ELR (cell line): Measurements from ENCODE around the gene SPSB3.

Source experiments
- DNase-seq: peaks from one replicate; pipeline ENCODE4 v3.0.0-alpha.2; 2015; ENCODE audit warnings: low read depth

Gene SPSB3

DNA sequence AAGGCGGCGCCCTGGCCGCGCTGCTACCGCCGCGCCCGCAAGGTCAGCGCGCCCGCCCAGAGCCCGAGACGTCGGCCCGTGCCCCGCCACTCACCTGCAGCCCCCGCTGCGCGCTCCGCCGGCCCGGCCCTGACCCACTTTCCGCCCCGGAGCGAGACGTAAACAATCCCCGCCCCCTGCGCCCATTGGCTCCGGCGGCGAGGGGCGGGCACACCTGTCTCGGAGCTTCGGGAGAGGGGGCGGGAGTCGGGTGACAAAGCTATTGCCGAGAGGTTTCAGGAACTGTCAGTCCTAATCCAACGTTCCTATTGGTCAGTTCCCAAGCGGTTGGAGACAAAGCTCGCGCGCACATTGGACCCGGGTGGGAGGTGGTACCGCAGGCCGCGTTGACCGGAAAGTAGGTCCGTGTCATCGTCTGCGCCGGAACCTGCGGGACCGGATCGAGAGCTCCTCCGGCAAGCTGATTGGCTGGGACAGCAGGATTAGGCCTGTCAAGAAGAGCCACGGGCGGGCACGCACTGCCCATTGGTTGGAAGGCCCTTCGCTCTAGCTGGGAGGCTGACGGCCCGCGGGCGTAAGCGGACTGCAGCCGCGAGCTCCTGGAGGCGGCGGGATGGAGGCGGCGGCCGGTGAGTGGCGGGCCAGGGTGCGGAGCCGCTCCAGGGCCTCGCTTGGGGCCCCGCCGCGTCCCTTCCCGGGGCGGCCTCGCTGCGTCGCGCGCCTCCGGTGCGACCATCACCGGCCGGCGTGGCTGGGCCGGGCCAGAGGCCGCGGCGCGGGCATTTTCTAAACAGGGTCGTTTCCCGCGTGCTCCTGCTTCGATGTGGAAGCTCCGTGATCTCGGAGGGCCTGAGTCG is at the start of gene SPSB3, which contains the start of gene NUBP2:
Gene SPSB3 (minus strand): TSS at position 164 of the 857 bp plus-strand sequence. CDS start 1,088 bp downstream, outside the sequence.
Gene NUBP2 (plus strand): TSS at position 553 of the 857 bp plus-strand sequence. CDS start 61 bp downstream, at position 614.
- DNase-seq, result peak; percentile 100

DNA sequence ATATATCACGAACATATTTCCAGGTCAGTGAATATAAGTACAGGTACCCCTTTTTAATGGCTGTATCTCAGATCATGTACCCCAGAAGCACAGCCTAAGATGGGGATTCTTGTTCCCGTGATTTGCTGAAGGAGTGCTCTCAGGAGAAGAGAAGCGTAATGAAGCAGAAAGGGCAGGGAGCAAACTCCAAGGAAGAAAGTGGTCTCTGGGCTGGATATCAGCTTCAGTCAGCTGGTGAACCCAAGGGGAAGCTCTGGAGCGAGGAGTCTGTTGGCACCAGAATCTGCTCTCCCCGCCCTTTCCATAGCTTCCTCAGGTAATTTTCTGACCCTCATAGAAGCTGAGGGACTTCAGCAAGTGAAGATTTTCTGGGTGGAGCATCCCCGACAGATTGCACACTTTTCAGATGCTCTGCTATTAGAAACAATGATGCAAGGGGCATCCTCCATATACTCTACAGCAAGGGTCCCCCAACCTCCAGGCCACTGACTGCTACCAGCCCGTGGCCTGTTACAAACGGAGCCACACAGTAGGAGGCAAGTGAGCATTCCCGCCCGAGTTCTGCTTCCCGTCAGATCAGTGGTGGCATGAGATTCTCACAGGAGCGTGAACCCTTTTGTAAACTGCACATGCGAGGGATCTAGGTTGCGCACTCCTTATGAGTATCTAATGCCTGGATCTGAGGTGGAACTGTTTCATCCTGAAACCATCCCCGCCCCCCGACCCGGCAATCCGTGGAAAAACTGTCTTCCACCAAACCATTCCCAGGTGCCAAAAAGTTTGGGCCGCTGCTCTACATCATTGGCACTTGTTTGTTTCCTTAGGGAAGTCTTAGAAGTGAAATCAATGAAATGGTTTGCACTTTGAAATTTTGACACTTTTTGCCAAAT is 49.1 kb upstream of the SPSB3 start:
- no peak for DNase-seq

DNA sequence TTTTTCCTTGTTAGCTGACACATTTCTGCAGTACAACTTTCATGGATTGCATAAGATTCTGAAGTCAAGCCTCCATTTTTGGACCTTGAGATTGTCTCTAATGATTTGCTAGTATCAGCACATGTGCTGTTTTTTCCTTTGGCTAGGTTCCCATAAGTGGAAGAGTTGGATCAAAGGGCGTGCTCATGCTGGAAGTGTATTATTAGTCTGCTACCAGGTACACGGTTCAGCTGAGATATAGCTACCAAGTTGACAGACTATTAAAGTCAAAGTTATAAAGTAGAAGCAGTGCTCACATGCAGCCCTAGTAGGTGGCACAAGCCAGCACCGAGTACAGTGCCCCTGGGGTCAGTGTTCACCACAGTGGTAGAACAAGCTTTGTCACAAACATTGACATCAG is 47.8 kb upstream of the SPSB3 start:
- DNase-seq, result no peak

DNA sequence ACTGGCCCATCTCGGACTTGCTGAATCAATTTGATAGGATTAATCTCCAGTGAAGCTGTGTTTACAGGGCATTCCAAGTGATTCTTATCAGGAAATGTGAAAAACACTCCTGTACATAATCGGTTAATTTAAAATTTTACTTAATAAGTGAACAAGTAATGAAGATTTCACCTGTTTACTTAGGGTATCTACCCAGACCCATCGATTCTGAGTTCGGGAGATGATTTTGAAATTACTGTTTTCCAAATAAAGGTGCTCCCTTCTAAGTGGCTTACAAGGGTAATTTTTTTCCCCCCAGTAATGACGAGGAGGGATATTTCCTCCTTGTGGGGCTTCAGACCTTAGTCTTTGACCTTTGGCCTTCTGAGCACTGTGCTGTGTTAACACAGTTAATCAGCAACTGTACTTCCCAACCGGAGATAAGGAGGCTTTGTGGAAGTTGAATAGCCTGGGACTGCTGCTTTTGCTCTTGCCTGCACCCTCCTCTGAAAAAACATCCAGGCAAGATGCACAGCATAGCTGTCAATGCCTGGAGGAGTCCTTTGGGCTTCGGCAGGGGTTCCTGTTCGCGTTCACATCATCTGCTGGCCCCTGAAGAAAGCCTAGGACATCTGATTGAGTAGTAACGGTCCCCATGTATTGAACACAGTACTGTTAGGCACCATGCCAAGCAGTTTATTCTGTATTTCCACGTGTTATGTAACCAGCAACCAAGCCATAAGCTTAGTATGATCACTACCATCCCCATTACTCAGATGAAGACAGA is 46.5 kb upstream of the SPSB3 start:
- DNase-seq, result no peak

DNA sequence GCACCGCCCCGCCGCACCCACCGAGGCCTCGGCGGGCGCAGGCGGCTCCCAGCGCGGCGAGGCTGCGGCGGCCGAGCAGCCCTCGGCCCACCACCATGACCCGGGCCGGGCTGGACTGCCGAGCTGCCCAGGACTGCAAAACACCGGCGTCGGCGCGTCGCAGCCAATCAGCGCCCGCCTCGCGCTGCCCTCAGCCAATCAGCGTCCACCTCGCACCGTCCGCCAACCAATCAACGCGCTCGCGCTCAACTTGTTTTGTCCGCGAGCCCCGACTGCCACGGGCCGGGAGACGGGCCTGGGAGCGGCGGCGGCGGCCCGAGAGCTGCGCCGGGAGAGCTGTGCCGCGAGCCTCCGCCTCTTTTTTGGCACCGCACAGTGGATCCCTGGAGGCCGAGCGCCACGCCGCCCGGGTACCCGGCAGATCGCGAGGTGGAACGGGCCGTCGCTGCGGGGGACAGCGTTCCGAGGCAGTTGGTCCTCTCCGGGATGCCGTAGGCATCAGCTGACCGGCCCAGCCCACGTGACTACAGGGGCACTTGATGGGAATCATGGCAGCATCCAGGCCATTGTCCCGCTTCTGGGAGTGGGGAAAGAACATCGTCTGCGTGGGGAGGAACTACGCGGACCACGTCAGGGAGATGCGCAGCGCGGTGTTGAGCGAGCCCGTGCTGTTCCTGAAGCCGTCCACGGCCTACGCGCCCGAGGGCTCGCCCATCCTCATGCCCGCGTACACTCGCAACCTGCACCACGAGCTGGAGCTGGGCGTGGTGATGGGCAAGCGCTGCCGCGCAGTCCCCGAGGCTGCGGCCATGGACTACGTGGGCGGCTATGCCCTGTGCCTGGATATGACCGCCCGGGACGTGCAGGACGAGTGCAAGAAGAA is 44.6 kb upstream of the SPSB3 start, which contains the start of the genes FAHD1 and HAGH:
Gene FAHD1 (plus strand): TSS at position 516 of the 883 bp plus-strand sequence. CDS start 33 bp downstream, at position 549.
Gene HAGH (minus strand): TSS at position 135 of the 883 bp plus-strand sequence. CDS start 38 bp downstream, at position 97.
- peak; percentile 88 for DNase-seq

DNA sequence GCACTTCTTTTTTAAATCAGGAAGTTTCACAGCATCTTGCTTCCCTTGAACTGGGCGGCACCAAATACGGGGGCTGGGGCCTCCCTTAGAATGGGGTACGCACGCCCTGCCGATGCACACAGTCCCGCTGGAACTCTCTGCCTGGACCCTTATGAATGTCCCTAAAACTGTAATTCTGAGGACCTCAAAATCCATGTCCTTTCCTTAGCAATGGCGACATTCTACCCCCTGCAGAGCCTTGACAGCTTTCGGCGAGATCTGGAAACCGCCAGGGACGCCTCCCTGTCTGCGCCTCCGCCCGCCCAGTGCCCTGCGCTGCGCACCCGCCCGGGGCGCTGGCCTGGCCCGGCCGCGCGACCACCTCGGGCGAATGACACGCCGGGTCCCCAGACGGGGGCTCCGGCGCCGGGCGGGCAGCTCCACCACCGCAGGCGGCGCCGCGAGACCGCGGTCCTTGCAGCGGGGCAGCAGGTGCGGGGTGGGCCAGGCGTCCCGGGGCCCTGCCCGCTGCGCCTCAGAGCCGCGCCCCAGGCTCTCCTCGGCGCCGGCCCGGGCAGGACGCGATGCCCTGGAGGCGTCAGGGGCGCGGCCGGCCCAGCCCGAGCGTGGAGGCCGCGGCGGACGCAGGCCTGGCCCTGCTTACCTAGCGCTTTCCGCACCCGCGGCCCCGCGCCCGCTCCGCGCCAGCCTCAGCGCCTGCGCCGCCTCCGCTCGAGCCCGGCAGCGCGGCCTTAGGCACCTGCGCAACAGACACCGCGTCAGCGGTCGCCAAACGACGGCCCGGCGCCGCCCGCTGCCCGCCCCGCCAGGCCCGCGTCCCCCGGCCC is 43.7 kb upstream of the SPSB3 start:
- DNase-seq, result peak; percentile 62

DNA sequence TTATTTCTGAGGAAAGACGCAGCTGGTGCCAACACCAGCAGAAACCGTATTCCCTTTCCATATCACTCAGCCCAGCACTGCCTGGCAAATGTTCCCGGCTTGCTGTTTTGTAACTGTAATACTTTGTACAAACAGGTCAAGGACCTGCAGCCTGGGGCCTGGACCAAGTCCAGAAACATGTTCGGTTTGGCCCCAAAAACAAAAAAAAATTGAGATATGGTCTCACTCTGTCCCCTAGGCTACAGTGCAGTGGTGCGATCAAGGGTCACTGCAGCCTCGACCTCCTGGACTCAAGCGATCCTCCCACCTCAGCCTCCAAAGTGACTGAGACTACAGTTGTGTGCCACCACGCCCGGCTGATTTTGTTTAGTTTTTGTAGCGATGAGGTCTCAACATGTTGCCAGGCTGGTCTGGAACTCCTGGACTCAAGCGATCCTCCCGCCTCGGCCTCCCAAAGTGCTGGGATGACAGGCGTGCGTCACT is 43.1 kb upstream of the SPSB3 start:
- no peak for DNase-seq

DNA sequence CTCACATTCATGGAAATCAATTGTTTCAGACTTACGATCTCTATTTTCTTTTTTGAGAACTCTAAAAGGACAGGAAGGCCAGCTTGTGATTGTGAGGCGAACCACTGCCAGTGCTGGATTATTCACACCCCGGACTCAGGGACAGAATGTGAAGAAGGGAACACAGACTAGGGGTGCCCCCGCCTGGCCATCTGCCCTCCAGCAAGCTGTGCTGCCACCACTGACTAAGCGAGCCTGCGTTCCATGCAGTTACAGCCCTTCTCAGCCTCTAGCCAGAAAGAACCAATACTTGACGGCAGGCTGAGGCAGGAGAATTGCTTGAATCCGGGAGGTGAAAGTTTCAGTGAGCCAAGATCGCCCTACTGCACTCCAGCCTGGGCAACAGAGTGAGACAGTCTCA is 41.5 kb upstream of the SPSB3 start:
- DNase-seq, result peak; percentile 63

DNA sequence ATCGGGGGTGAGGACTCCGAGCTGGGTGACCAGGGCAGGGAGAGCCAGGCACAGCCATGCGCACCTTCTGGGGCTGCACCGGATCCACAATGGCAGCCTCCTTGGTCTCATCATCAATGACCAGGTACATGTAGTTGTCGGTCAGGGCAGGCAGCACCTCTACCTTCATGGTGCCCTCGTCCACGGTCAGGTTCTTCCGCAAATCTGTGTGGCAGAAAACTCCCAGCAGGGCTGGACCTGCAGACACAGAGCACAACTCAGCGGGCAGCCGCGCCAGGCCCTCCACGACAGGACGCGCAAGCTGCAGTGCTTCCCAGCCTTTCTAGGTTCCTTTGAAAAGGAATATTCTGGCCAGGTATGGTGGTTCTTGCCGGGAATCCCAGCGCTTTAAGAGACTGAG is 40.4 kb upstream of the SPSB3 start:
- DNase-seq, result no peak

DNA sequence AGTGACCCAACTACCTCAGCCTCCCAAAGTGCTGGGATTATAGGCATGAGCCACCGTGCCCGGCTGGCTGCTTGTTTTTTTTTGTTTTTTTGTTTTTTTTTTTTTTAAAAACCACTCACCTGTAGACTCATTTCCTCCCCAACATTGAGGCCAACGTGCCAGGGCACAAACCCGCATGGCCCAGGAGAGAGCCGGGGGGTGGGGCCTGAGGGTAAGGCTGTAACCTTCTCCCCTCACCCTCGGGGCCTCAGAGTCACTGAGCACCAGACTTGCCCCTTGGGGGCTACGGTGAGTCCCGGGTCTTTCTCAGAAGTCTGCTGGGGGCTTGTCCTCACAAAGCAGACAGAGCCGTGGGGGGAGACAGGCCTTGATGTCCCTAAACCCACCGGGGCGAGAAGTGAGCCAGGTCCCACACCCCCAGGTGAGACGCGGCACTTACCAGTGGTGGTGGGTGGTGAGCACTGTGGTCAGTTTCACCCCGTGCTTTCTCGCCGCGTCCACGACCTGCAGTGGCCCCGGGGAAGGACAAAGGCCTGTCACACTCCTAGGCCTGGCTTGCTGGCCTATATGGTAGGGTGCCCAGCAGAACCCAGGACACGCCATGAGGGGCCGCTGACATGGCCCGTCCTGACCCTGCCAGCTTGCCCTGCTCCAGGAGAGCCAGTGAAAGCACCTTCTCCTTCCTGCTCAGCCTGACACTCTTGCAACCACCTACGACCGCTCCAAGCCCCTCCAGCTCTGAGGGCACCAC is 39.7 kb upstream of the SPSB3 start:
- no peak for DNase-seq

DNA sequence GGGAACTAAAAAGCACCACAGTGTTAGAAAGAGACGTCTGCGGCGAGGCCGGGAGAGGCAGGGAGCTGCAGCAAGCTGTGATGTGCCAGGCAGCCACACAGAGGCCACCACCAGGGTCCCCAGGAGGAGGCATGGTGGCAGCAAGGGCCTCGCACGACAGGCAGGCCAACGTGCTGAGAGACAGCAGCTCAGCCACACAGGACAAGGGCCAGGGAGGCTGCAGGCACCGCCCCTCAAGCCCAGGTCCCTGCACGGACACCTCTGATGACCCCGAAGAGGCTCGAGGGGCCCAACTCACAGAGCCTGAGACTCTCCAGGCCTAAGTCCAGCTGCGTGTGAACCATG is 38.5 kb upstream of the SPSB3 start:
- DNase-seq, result no peak

DNA sequence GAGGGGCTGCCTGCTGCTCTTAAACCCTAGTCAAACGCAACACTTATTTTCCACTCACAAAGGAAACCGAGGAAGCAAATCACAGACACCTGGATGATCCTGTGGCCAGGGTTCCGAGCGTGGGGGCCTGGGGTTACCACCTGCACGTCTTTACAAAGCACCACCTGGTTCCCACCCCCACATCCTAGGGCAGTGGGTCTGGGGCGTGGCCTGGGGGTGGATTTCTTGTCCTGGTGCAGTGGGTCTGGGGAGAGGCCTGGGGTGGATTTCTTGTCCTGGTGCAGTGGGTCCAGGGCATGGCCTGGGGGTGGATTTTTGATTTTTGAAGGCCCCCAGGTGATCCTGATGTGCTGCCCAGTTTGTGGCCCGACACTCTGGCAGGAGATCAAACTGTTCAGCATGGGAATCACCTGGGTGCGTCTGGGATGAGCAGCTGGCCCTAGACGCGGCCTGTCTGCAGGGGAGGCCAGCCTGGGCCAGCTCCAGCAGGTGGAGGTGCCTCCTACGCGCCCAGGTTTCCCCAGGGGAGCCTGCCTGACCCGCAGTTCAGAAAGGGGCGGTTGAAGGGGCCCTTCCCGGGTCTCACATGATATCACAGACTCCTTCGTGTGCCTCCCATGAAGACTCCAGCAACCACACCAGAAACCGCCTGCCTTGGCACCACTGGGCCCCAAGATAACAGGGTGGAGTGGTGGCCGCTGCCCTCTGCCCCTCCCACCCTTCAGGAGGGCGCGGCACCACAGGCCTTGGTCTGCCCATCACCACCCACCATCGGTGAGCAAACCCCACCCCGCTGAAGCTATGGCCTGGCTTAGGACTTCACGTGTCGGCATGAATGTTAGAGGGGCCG is 38.0 kb upstream of the SPSB3 start:
- no peak for DNase-seq

DNA sequence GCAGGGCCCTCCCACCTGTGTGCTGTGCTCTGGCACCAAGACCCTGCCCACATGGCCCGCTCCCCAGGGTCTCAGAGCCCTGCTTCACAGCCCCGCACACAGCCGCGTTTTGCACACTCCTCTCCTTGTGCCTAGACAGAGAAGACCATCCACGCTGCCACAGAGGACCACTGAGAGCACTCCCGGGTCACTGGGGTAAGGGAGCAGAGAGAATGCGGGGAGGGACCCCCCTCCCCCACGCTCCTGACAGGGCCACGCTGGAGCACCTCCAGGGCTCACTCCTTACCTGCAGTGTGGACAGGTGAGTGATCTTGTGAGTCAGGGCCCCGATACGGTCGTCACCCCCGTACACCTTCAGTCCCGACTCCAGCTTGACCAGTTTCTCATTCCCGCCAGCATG is 37.2 kb upstream of the SPSB3 start:
- DNase-seq, result no peak

DNA sequence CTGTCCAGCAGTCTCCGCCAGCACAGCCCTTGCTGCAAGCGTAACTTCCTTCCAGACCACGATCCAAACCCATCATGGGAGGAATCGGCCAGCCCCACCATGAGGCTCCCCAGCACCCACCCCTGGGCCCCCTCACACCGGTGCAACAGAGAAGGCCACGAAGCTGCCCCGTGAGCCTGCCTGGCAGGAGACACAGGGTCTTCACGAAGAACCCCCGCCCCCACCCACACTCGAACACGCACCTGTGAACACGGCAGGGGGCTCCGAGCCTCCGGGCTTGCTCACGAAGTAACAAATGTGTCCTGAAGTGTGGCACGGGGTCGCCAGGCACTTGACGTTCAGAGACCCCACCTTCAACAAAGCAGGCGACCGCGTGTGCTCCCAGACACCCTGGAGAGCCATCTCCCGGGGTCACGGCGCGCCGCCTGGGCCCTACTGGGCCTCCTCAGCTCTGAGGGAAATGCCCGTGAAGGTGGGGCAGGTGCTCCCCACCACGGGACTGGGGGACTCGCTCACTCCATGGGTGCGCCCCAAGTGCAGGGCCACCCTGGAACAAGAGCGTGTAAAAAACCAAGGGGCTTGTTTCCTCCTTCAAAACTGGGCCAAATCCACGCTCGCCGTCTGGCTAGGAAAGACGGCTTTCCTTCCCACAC is 36.6 kb upstream of the SPSB3 start:
- DNase-seq, result no peak

DNA sequence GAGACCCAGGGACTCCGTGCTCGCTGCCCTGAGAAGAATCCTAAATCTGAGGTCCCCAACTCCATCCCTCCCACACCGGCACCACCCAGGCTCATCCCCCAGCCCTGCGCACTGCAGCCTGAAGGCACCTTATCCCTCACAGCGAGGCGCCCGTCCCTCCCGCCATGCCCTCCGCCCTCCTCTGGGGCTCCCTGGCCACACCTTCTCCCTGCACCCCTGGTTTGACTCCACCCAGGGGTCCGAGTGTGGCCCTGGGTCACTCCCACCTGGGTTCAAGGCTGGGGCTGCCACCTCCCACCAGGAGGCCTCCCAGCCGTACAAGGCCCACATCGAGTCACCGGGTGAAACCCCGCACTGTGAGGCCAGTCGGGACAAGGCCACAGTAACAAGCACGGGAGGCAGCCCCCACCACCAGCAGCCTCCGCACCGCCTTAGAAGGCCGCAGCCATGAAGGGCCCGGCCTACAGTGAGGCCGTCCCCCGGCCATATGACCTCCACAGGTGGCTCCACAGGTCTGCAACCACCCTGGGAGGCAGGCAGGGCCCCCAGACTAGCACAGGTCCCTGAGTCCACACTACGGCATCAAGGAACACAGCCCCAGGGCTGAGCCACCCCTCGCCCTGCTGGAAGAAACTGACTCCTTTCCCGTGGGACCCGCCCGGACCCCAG is 36.0 kb upstream of the SPSB3 start:
- DNase-seq, result no peak

DNA sequence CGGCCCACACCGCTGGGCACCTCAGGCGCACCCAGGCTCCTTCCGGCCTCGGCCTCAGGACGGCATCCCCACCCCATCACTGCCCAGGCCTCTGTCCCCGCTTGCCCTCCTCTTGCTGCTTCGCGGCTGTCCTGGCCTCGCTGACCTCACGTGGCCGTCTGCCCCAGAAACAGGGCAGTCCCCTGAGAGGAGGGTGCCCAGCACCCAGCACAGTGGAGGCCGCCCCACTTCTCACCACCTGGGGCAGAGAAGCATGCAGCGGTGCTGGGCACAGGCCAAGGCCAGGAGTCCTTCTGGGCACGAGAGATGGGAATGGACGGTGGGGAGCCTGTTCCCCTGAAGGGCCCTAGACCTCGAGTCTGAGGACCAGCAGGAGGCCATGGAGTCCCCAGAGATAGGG is 35.3 kb upstream of the SPSB3 start:
- DNase-seq, result no peak

DNA sequence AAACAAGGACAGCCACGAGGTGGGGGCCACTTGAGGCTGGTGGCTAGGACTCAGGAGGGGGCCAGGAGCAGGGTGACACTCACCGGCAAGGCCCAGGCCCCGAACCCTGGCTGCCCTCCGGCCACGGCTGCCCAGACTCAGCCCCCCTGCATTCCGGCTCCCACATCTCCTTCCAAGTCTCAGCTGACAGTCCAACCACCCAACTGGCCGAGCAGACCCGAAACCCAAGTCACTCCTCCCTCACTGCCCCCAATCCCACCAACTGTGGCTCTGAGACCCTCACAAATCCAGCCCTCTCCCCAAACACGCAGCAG is 34.9 kb upstream of the SPSB3 start:
- no peak for DNase-seq
